Astrocyte of the spinal cord (primary cell): ENCODE results near the gene TFCP2L1.

ENCODE experiments used
- DNase-seq: peaks from one replicate; pipeline ENCODE4 v3.0.0; 2011; ENCODE audit warnings: low read depth, low spot score
- H3K4me3 ChIP-seq: 2 replicates; pipeline ENCODE4 v1.5.1; 2011; ENCODE audit warnings: low read depth, mild to moderate bottlenecking, low read length, moderate library complexity
- CTCF ChIP-seq: IDR thresholded peaks from 2 replicates; pipeline ENCODE4 v1.5.1; 2012; ENCODE audit warnings: low read depth, mild to moderate bottlenecking, low read length, inconsistent platforms
- in situ Hi-C: cut with HindIII; loops from 2 replicates; pipeline ENCODE4 v1.10.0; 2017; ENCODE audit warnings: low sequenced_read_pairs

TFCP2L1 gene

GRCh38 chr2:121217627-121218026 is 67.4 kb downstream of the TFCP2L1 start:
- no peak for TF ChIP-seq CTCF
- H3K4me3 ChIP-seq = no peak overlapping the region
- no peak for DNase-seq
- in situ Hi-C loops = no loop called here

- no peak for DNase-seq
- H3K4me3 ChIP-seq = no peak overlapping the region
- no peak for TF ChIP-seq CTCF
- in situ Hi-C loops = no loop called here
Measured at GRCh38 chr2:121214296-121214695, 70.7 kb downstream of the TFCP2L1 start.

- in situ Hi-C loops = no loop called here
- no peak overlapping the region for H3K4me3 ChIP-seq
- no peak for DNase-seq
- TF ChIP-seq CTCF = no peak
Measured at GRCh38 chr2:121213386-121213785, 71.6 kb downstream of the TFCP2L1 start.

- DNase-seq = no peak
- in situ Hi-C loops = no loop called here
Measured at GRCh38 chr2:121212661-121213325, 72.2 kb downstream of the TFCP2L1 start.

GRCh38 chr2:121211689-121212151 is 73.3 kb downstream of the TFCP2L1 start:
- no peak for DNase-seq
- TF ChIP-seq CTCF = no peak
- in situ Hi-C loops = no loop called here
- H3K4me3 ChIP-seq = no peak overlapping the region

More at GRCh38 chr2:121212661-121213325, 72.2 kb downstream of the TFCP2L1 start:
- no peak overlapping the region for H3K4me3 ChIP-seq
- TF ChIP-seq CTCF = no peak

- DNase-seq = no peak
- in situ Hi-C loops = no loop called here
- H3K4me3 ChIP-seq = no peak overlapping the region
- TF ChIP-seq CTCF = no peak
Measured at GRCh38 chr2:121211251-121211650, 73.8 kb downstream of the TFCP2L1 start.
